Measurements from ENCODE around the gene OR8G5. TPM values are rescaled to one million over a fixed set of nuclear protein-coding genes. Genes with fewer than 3 reads are reported as not detected.

OR8G5 gene, protein sequence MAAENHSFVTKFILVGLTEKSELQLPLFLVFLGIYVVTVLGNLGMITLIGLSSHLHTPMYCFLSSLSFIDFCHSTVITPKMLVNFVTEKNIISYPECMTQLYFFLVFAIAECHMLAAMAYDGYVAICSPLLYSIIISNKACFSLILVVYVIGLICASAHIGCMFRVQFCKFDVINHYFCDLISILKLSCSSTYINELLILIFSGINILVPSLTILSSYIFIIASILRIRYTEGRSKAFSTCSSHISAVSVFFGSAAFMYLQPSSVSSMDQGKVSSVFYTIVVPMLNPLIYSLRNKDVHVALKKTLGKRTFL
- total RNA-seq = not detected

DNA sequence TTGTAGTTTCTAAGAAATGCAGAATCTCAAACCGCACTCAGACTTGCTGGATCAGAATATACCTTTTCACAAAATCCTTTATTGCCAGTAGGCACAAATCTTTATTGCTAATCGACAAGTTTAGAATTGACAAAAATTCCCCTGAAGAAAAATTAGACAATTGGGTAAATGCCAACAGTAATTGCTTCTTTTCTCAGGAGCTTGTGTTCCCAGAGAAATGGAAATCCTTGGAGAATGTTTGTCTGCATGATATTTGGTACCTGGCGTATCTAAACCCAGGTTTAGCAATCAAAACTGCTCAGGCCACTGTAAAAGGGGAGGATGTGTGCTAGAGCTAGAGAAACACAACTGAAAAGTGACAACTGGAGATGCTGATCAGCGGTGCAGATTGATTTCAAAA lies at the start of gene OR8G5:
OR8G5 (plus strand) TSS at position 301 of the 400 bp plus-strand sequence. CDS start 8,556 bp downstream, outside the sequence.
- H3K9me3 ChIP-seq = no peaks in the 10 kb centered on the region
- WGBS, 2 donors (ENCODE audit: low coverage in 1 of 2) = 59 to 89% methylated on average over 4 of the region's 4 CpGs

GRCh38 chr11:124207102-124207792 lies 48.9 kb upstream of the OR8G5 start:
- Histone ChIP-seq H3K4me3 (no peak overlapping the region), H3K27me3 (peaks cover 11% of the 10 kb centered on the region), H3K9me3 (no peaks in the 10 kb centered on the region), H3K4me1 (no peaks in the 10 kb centered on the region), H3K27ac (no peak overlapping the region), H3K36me3 (no peaks in the 10 kb centered on the region)
- ATAC-seq = no peak
- 74 to 81% methylated on average over 4 to 6 of the region's 6 CpGs for WGBS, 2 donors (ENCODE audit: low coverage in 1 of 2)
- no peak for TF ChIP-seq POLR2A (IDR thresholded peaks at IDR 0.05)
- no peak for TF ChIP-seq EP300 (IDR thresholded peaks at IDR 0.05)
- TF ChIP-seq POLR2AphosphoS5 (IDR thresholded peaks at IDR 0.05) = no peak

More for the DNA sequence above, at the start of gene OR8G5:
- TF ChIP-seq POLR2AphosphoS5 (IDR thresholded peaks at IDR 0.05) = no peak
- no peak for TF ChIP-seq POLR2A (IDR thresholded peaks at IDR 0.05)
- TF ChIP-seq EP300 (IDR thresholded peaks at IDR 0.05) = no peak
- TF ChIP-seq, protein P1, sequence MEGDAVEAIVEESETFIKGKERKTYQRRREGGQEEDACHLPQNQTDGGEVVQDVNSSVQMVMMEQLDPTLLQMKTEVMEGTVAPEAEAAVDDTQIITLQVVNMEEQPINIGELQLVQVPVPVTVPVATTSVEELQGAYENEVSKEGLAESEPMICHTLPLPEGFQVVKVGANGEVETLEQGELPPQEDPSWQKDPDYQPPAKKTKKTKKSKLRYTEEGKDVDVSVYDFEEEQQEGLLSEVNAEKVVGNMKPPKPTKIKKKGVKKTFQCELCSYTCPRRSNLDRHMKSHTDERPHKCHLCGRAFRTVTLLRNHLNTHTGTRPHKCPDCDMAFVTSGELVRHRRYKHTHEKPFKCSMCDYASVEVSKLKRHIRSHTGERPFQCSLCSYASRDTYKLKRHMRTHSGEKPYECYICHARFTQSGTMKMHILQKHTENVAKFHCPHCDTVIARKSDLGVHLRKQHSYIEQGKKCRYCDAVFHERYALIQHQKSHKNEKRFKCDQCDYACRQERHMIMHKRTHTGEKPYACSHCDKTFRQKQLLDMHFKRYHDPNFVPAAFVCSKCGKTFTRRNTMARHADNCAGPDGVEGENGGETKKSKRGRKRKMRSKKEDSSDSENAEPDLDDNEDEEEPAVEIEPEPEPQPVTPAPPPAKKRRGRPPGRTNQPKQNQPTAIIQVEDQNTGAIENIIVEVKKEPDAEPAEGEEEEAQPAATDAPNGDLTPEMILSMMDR (IDR thresholded peaks at IDR 0.05) = no peak
- H3K4me1 ChIP-seq = no peaks in the 10 kb centered on the region
- no peak for ATAC-seq
- no peak within 1 kb of the TSS for H3K4me3 ChIP-seq
- H3K27ac ChIP-seq = no peak within 1 kb of the TSS
- no peaks in the 10 kb centered on the region for H3K27me3 ChIP-seq
- H3K36me3 ChIP-seq = no peaks in the 10 kb centered on the region

GRCh38 chr11:124209824-124210357 lies 46.3 kb upstream of the OR8G5 start:
- Histone ChIP-seq H3K4me3 (no peak overlapping the region), H3K27ac (no peak overlapping the region), H3K9me3 (no peaks in the 10 kb centered on the region), H3K36me3 (no peaks in the 10 kb centered on the region), H3K4me1 (no peaks in the 10 kb centered on the region), H3K27me3 (peaks cover 11% of the 10 kb centered on the region)
- ATAC-seq = no peak
- TF ChIP-seq POLR2A (IDR thresholded peaks at IDR 0.05) (no peak), POLR2AphosphoS5 (IDR thresholded peaks at IDR 0.05) (no peak), EP300 (IDR thresholded peaks at IDR 0.05) (no peak)
- TF ChIP-seq, protein P1 (IDR thresholded peaks at IDR 0.05) = no peak
- 100% methylated on average over 1 of the region's 6 CpGs; no CpG with 5 or more reads in 1 of the 2 donors for WGBS, 2 donors (ENCODE audit: low coverage in 1 of 2)

GRCh38 chr11:124210421-124210820 lies 45.8 kb upstream of the OR8G5 start:
- Histone ChIP-seq H3K4me3 (no peak overlapping the region), H3K27me3 (peaks cover 11% of the 10 kb centered on the region), H3K4me1 (no peaks in the 10 kb centered on the region), H3K27ac (no peak overlapping the region), H3K9me3 (no peaks in the 10 kb centered on the region), H3K36me3 (no peaks in the 10 kb centered on the region)
- no CpG with 5 or more reads among the region's 5 CpGs for WGBS, 2 donors (ENCODE audit: low coverage in 1 of 2)
- TF ChIP-seq, protein P1 (IDR thresholded peaks at IDR 0.05) = no peak
- TF ChIP-seq POLR2AphosphoS5 (IDR thresholded peaks at IDR 0.05) = no peak
- ATAC-seq = no peak

DNA sequence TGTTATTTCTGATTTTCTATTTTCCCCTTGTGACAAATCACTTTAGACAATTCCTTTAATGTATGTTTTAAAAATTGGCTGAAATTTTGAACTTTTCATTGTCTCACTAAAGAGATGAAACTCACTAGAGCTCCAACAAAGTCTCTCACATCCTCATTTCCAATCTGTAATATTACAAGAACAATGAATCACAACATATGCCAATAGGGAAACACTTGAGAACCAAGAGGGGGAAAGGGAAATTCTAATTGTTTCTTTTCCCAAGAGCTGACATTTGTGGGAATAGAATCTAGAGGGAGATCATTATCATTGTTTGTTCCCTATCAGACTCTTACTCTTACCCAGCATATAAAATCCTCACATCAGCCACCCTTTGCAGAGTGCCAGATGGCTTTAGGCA lies 44.9 kb upstream of the OR8G5 start:
- Histone ChIP-seq H3K27ac (no peak overlapping the region), H3K27me3 (peaks cover 11% of the 10 kb centered on the region), H3K9me3 (no peaks in the 10 kb centered on the region), H3K36me3 (no peaks in the 10 kb centered on the region), H3K4me3 (no peak overlapping the region), H3K4me1 (no peaks in the 10 kb centered on the region)
- no peak for ATAC-seq
- TF ChIP-seq POLR2AphosphoS5 (IDR thresholded peaks at IDR 0.05) (no peak), POLR2A (IDR thresholded peaks at IDR 0.05) (no peak), EP300 (IDR thresholded peaks at IDR 0.05) (no peak)
- TF ChIP-seq, protein P1 (IDR thresholded peaks at IDR 0.05) = no peak
